T follicular helper cell (primary cell): ENCODE results near the gene CCNL2.
"Not testable (repeated sequence)": the region's sequence is repeated elsewhere in the genome, so short reads cannot be mapped to it uniquely, and the experiment has no call there.

Experiments
- DNase-seq: peaks from one replicate; pipeline ENCODE4 v3.0.0-alpha.2; 2020; ENCODE audit warnings: low read depth

Gene CCNL2

GRCh38 chr1:1373051-1373814, 25.9 kb downstream of the CCNL2 start:
- DNase-seq: no peak

DNA sequence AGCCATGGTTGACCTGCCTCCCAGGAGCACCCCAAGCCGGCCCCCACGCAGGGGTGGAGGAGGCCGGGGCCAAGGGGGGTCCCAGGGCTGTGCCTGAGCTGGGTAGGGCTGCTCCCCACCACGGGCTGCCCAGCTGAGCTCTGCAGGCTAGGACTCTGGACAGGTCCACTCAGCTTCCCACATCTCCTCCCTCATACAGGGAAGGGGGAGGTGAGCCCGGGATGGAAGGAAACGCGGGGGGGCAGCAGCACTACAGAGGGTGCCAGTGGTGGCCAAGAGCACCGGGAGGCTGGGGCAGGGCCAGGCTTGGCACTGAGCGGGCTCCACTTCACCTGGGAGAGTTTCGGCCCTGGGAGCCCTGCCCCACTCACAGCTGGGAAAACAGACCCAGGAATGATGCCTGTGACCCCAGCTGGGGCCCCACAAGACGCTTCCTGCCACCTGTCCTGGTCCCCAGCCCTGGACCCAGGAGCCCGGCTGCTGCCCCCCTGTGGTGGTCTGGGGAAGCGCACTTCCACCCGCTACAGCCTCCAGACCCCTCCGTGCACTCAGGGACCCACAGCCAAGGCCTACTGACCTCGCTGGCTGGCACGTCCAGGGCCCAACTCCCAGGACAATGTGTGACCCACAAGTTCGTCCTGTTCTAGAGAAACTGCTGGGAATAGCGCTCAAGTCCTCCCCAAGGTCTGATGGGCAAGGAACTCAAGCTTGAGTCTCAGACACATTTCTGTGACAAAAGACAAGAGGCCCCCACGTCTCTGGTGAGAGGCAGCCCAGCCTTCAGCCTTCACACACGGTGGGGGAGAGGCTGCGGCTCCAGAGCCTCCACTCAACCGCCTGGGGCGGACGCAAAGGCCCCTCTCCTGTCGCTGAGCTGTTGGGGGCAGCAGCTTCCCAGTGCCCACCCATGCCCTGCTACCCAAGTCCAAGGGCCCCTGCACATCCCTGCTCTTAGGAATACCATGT, 27.1 kb downstream of the CCNL2 start:
- DNase-seq: peak; percentile 58

GRCh38 chr1:1371364-1371745, 27.8 kb downstream of the CCNL2 start:
- peak; percentile 67 for DNase-seq

GRCh38 chr1:1370771-1371300, 28.3 kb downstream of the CCNL2 start:
- no peak for DNase-seq

DNA sequence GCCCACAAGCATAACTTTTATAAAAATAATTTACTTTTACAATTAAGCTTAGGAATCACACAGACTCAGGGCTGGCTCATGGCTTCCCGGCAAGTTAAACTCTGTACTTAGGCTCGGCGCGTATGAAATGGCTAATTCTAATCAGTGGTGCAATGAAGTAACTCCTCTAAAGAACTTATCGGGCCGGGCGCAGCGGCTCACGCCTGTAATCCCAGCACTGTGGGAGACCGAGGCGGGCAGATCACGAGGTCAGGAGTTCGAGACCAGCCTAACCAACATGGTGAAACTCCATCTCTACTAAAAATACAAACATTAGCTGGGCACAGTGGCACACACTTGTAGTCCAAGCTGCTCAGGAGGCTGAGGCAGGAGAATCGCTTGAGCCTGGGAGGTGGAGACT, 29.0 kb downstream of the CCNL2 start:
- not testable (repeated sequence) for DNase-seq

GRCh38 chr1:1367315-1367714, 31.8 kb downstream of the CCNL2 start:
- DNase-seq: no peak

- DNase-seq: no peak
Measured at GRCh38 chr1:1366699-1367066, 32.5 kb downstream of the CCNL2 start.

- DNase-seq: no peak
Measured at GRCh38 chr1:1365875-1366698, 33.0 kb downstream of the CCNL2 start.

DNA sequence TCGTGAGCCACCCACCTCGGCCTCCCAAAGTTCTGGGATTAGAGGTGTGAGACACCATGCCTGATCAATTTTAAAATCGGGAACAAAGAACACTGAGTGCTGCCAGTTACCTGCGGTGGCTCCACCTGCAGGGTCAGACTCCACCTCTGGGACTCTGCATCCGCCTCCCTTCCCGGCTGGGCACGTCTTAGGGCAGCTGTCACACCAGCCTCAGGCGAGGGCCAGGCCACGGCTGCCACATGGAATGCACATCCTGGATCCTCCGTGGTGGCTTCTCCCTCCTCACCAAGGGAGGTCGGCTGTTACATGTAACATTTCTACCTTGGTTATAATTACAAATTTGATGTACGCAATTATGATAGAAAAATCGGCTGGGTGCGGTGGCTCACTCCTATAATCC, 34.9 kb downstream of the CCNL2 start:
- DNase-seq: no peak

DNA sequence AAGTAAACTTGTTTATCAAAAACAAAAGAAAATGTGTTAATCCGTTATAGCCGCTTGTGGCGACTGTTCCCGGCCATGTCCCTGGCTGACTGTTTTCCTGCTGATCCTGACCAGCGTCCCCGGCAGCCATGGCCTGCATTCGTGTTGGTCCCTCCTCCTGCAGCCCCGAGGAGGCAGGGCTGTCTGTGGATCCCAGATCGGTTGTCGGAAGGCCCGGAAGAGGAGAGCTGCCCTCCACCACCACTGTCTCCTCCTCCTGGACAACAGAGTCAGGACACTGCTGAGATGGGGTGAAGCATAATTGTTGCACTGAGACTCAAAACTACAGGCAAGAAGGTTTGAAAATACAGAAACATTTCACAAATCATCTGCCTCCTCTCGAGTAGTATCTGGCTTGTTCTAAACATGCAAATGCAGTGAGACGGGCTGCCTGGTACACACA, 37.1 kb downstream of the CCNL2 start:
- no peak for DNase-seq

DNA sequence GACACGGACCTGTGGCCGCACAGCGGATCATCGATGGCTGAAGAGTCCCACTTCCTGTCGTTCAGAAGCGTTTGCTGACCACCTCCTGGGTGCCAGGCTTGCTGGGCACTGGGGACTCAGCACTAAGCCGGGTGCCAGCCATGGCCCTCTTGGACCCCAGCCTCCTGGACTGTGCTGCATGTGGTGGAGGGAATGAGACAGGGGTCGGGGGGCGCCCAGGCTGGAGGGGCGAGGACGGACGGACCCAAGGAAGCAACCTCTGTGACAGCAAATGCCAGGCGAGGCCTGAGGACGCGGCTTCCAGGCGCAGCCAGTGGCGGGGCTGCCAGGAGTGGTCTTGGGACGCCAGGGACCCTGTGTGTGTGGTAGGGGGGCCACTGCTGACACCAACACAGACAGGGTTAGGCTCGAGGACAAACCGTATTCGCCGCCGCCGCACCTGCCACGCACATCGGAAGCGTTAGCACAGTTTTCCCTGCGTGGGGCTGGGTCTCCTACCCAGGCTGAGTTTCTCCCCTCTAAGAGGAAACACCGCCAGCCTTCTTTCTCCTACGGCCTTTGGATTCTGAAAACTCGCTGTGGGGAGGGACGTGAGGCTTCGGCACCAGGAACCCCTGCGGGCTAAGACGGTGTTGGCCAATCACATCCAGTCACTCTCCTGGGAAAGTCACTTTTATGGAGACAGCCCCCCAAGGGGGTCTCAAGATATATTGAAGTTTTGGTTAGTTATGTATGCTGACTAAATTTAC, 37.7 kb downstream of the CCNL2 start:
- no peak for DNase-seq

GRCh38 chr1:1360506-1361169, 38.5 kb downstream of the CCNL2 start:
- no peak for DNase-seq

- no peak for DNase-seq
Measured at GRCh38 chr1:1359664-1360468, 39.3 kb downstream of the CCNL2 start.

DNA sequence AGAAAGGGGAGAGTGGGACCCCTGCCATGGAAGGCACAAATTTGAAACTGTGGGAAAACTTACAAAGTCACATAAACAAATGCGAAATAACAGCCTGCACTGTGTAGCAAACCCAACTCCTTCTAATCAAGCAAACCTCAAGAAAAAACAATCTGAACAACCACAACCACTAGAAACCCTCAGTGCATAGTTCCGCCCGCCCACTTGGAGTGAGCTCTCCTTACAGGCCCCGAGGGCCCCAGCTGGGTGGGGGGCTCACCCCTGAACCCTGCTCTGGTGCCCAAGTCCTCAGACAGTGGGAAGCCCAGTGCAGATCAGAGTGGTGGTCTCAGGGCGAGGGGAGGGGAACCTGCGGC, 39.8 kb downstream of the CCNL2 start:
- DNase-seq: no peak

DNA sequence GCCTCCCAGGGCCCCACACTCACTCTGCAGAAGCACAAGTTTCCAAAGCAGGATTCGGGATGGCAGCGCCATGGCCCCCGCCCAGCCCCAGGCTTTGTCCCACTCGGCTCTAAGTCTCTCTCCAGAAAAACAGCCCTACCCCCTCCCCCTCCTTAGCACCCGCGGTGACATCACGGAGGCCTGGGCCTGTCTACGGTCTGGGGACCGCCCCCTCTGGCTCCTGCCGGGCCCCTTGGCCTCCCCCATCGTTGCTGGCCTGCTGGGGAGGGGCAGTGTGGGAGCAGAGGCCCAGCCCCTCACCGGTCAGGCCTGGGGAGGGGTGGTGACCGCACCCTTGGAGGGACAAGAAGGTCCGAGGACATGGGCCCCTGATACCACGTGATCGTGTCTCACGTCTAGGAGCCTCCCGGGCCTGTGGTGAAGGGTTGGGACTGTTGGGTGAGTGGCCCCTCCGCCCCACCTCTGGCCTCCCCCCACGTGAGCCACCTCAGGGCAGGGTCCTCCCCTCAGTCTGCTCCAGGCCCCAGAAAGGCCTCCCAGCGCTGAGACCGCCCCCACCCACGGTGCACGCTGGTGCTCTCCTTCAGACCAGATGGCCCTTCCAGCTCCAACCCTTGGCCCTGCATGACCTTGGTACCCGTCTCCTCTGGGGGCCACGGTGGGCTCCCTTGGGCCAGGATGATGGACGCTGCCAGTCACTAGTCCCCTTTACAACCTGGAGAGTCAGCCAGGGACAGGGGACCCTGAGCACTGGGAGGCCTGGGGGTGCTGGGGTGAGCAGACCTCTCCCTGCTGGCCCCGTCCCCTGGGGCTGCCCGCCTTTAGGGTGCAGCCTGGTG, 40.5 kb downstream of the CCNL2 start, which contains the start of gene MXRA8:
Gene MXRA8, minus strand, starts transcription at position 123 of the 839 bp plus-strand sequence. Its CDS starts 51 bp downstream, at position 72.
- no peak for DNase-seq

GRCh38 chr1:1357871-1358432, 41.2 kb downstream of the CCNL2 start:
- no peak for DNase-seq

DNA sequence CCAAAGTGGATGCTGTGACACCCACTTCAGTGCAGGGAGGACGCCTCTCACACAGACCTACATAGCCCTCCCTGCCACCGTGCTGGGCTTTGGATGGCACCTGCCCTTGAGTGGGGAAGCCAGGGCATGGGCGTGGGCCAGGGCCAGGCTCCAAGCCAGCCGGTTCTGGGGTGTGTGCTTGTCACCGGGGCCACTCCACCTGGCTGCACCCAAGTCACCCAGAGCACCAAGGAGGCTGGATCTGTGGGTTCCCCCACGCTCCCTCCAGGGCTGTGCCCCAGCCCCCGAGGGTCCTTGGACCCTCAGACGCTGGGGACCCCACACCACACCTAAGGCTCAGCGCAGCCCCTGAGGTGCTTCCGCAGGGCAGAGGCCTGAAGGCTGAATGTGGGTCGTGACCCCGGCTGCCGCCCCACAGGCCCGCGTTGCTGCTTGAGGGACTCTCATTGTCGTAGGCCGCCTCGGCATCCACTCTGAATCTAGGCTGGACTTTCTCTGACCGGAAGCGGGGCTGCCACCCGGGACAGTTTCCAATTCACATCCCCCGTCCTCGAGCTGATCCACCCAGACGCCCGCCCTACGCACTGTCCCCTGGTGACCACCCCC, 42.2 kb downstream of the CCNL2 start:
- no peak for DNase-seq
